Epithelial cell of proximal tubule (primary cell): Measurements from ENCODE around the gene SEMA5A. TPM values are rescaled to one million over a fixed set of nuclear protein-coding genes. Genes with fewer than 3 reads are reported as not detected.

ENCODE experiments used
- DNase-seq: peaks from one replicate; pipeline ENCODE4 v3.0.0-alpha.2; 2011; ENCODE audit warnings: low read depth
- H3K4me3 ChIP-seq: 2 replicates; pipeline ENCODE4 v1.5.1; 2011; ENCODE audit warnings: low read depth, mild to moderate bottlenecking, low read length
- CTCF ChIP-seq: conservative IDR thresholded peaks from 2 replicates; pipeline ENCODE4 v1.5.1; 2012; ENCODE audit warnings: low read depth, mild to moderate bottlenecking, low read length
- total RNA-seq: library from RNA; depleted of rRNA; stranded (reverse); fragments of >200 nt; gene quantifications from 2 replicates; pipeline ENCODE4 v1.2.3, GENCODE V29; 2015

Gene SEMA5A
- total RNA-seq, 1 donor from 2014 or later: 4.0 TPM

- no peak for TF ChIP-seq CTCF
- no peak overlapping the region for H3K4me3 ChIP-seq
- DNase-seq: no peak
These were observed 156.8 kb downstream of the SEMA5A start for GRCh38 chr5:9388941-9389674.

- TF ChIP-seq CTCF: peak; percentile 16
- DNase-seq: no peak
- H3K4me3 ChIP-seq: no peak overlapping the region
These were observed 158.0 kb downstream of the SEMA5A start for GRCh38 chr5:9387879-9388278.

GRCh38 chr5:9386945-9387344, 158.9 kb downstream of the SEMA5A start:
- H3K4me3 ChIP-seq: no peak overlapping the region
- DNase-seq: no peak
- no peak for TF ChIP-seq CTCF

- H3K4me3 ChIP-seq: no peak overlapping the region
- no peak for DNase-seq
- TF ChIP-seq CTCF: no peak
These were observed 163.4 kb downstream of the SEMA5A start for GRCh38 chr5:9382522-9382921.

GRCh38 chr5:9381464-9381863, 164.4 kb downstream of the SEMA5A start:
- no peak for DNase-seq
- H3K4me3 ChIP-seq: no peak overlapping the region
- TF ChIP-seq CTCF: no peak

GRCh38 chr5:9380109-9380508, 165.8 kb downstream of the SEMA5A start:
- no peak overlapping the region for H3K4me3 ChIP-seq
- no peak for DNase-seq
- TF ChIP-seq CTCF: no peak
